ENCODE measurements around the gene TMC5. TPM values are rescaled to one million over a fixed set of nuclear protein-coding genes. Genes with fewer than 3 reads are reported as not detected.

Gene TMC5
- total RNA-seq, 1 experiment from 2014 or later = 1.2 TPM

DNA sequence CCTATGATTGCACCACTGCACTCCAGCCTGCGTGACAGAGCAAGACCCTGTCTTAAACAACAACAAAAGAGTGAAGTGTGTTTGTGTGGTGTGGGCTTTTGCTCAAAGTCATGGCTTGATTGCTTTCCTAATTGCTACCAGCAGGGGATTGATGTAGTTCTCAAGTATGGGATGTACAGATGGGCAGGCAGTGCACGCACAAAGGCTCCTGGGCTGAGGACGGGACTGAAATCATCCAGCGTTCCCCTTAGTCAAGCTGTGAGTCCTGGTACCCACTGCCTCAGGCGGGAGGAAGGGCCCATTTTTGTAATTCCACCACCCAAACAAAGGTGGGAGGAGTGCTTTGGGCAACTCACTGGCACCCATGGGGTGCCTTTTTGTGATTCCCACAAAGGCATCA lies 56.9 kb downstream of the TMC5 start:
- Histone ChIP-seq H3K4me1 (ENCODE audit: insufficient read depth, low read length) (no peaks in the 10 kb centered on the region), H3T11ph (ENCODE audit: low read length) (no peak overlapping the region), H3K9ac (ENCODE audit: extremely low read depth, insufficient read length, low read length) (no peak overlapping the region), H2AK5ac (ENCODE audit: insufficient read length, low read length) (no peak overlapping the region), H4K20me1 (ENCODE audit: control insufficient read depth, insufficient read depth, insufficient read length) (peaks cover 2% of the 10 kb centered on the region), H2AFZ (ENCODE audit: low read length) (no peak overlapping the region), H2BK5ac (ENCODE audit: insufficient read length, low read length) (no peak overlapping the region), H4K8ac (replicated peaks; ENCODE audit: insufficient read length, low read depth, low read length) (no peak overlapping the region), H4K91ac (ENCODE audit: insufficient read length, low read depth, low read length) (no peak overlapping the region), H2BK15ac (ENCODE audit: low read depth, low read length) (no peak overlapping the region), H3K18ac (ENCODE audit: insufficient read length, low read depth, low read length) (no peak overlapping the region), H3K23me2 (ENCODE audit: insufficient read length, low read depth, low read length, poor library complexity, severe bottlenecking) (no peaks in the 10 kb centered on the region), H4K5ac (ENCODE audit: insufficient read length, low read depth, low read length) (no peak overlapping the region), H3K4ac (ENCODE audit: low read depth, low read length) (no peak overlapping the region), H3K79me2 (ENCODE audit: insufficient read depth, low read length) (no peaks in the 10 kb centered on the region), H3K27ac (ENCODE audit: insufficient read length, low read depth, low read length) (no peak overlapping the region), H3K56ac (ENCODE audit: insufficient read length, low read depth, low read length) (no peak overlapping the region), H3K4me2 (ENCODE audit: insufficient read depth, insufficient read length, low read length) (no peak overlapping the region), H2BK120ac (ENCODE audit: low read depth, low read length, poor library complexity, severe bottlenecking) (no peak overlapping the region), H3K23ac (ENCODE audit: insufficient read length, low read depth, low read length) (no peak overlapping the region), H3K79me1 (ENCODE audit: insufficient read depth, low read depth, low read length, poor library complexity, severe bottlenecking) (no peaks in the 10 kb centered on the region), H3K9me3 (ENCODE audit: control insufficient read depth, low read depth, low read length) (no peaks in the 10 kb centered on the region), H2BK20ac (ENCODE audit: low read depth, low read length, poor library complexity, severe bottlenecking) (no peak overlapping the region), H3K14ac (ENCODE audit: insufficient read depth, low read length) (no peak overlapping the region), H3K27me3 (ENCODE audit: insufficient read depth, low read length) (no peaks in the 10 kb centered on the region), H2BK12ac (ENCODE audit: insufficient read length, low read depth, low read length) (no peak overlapping the region)
- no peak for DNase-seq
- TF ChIP-seq, protein P1, sequence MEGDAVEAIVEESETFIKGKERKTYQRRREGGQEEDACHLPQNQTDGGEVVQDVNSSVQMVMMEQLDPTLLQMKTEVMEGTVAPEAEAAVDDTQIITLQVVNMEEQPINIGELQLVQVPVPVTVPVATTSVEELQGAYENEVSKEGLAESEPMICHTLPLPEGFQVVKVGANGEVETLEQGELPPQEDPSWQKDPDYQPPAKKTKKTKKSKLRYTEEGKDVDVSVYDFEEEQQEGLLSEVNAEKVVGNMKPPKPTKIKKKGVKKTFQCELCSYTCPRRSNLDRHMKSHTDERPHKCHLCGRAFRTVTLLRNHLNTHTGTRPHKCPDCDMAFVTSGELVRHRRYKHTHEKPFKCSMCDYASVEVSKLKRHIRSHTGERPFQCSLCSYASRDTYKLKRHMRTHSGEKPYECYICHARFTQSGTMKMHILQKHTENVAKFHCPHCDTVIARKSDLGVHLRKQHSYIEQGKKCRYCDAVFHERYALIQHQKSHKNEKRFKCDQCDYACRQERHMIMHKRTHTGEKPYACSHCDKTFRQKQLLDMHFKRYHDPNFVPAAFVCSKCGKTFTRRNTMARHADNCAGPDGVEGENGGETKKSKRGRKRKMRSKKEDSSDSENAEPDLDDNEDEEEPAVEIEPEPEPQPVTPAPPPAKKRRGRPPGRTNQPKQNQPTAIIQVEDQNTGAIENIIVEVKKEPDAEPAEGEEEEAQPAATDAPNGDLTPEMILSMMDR (conservative IDR thresholded peaks at IDR 0.05) = 0 out of 3 replicates have a peak, but pooled peaks have one; percentile 18
- H3K27me3 Mint-ChIP-seq (ENCODE audit: low read depth) = no peaks in the 10 kb centered on the region
- no peak overlapping the region; a peak in 1 of 7 replicates for H3K27ac Mint-ChIP-seq
- no CpG with 5 or more reads among the region's 5 CpGs for WGBS (ENCODE audit: extremely low coverage, insufficient read length, low lambda C conversion rate)
- peaks cover 0 to 6% (median 1%) of the 10 kb centered on the region in 3 experiments; a peak in 6 of 7 replicates for H3K36me3 Mint-ChIP-seq (ENCODE audit: insufficient read depth in 1 of 3, low read depth in 3 of 3)
- peaks cover 7 to 9% of the 10 kb centered on the region in 2 experiments; a peak in 3 of 4 replicates for H3K4me1 Mint-ChIP-seq
- H3K4me3 Mint-ChIP-seq = no peak overlapping the region
- H3K9me3 Mint-ChIP-seq = peaks cover under 1% of the 10 kb centered on the region in 2 experiments; a peak in 3 of 5 replicates
